ENCODE results near the gene ETDA.
A peak's percentile ranks its signal among the peaks of the same experiment; 100 is the strongest.
"Not testable (repeated sequence)": the region's sequence is repeated elsewhere in the genome, so short reads cannot be mapped to it uniquely, and the experiment has no call there.

The ETDA gene

GRCh38 chrX:135252011-135252518 is at the start of gene ETDA:
TSS of gene ETDA (plus strand) at chrX:135252061. CDS start at chrX:135253277, 1,216 bp downstream.
- DNase-seq (ENCODE audit: low spot score), result not testable (repeated sequence)

- DNase-seq (ENCODE audit: low spot score), result peak; percentile 9
Observed at GRCh38 chrX:135206427-135206826, 45.4 kb upstream of the ETDA start.

GRCh38 chrX:135213200-135213844 is 38.5 kb upstream of the ETDA start:
- DNase-seq (ENCODE audit: low spot score), result peak; percentile 0

DNA sequence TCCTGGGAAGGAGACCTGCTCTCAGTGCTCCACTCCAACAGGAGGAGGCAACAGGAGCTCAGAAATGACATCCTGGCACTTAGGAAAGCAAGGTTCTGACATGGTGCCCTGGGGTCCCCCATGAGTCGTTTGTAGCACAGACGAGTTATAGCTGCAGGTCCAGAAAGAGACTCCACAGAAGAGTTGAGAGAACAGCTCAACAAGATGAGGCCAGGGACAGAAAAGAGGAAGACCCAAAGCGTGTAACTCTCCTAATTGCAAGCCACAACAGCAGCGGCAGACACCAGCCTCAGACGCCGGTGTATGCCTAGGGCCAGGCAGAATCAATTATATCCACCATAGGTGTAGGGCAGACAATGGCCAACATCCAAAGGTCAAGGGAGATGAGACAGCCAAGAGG is 5.9 kb upstream of the ETDA start:
- DNase-seq (ENCODE audit: low spot score), result not testable (repeated sequence)

- DNase-seq (ENCODE audit: low spot score), result not testable (repeated sequence)
Observed at GRCh38 chrX:135256087-135256684, 4.3 kb downstream of the ETDA start.

GRCh38 chrX:135256923-135257322 is 5.1 kb downstream of the ETDA start:
- no peak for DNase-seq (ENCODE audit: low spot score)

GRCh38 chrX:135257469-135257868 is 5.6 kb downstream of the ETDA start:
- DNase-seq (ENCODE audit: low spot score), result no peak

DNA sequence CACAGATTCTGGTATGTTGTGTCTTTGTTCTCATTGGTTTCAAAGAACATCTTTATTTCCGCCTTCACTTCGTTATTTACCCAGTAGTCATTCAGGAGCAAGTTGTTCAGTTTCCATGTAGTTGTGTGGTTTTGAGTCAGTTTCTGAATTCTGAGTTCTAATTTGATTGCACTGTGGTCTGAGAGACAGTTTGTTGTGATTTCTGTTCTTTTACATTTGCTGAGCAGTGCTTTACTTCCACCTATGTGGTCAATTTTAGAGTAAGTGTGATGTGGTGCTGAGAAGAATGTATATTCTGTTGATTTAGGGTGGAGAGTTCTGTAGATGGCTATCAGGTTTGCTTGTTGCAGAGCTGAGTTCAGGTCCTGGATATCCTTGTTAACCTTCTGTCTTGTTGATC is 9.1 kb downstream of the ETDA start:
- not testable (repeated sequence) for DNase-seq (ENCODE audit: low spot score)

DNA sequence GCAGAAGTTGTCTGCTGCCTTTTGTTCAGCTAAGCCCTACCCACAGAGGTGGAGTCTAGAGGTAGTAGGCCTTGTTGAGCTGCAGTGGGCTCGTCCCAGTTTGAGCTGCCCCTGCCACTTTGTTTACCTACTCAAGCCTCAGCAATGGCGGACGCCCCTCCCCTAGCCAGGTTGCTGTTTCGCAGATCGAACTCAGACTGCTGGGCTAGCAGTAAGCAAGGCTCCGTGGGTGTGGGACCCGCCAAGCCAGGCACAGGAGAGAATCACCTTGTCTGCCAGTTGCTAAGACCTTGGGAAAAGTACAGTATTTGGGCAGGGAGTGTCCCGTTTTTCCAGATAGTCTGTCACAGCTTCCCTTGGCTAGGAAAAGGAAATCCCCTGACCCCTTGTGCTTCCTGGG is 11.5 kb downstream of the ETDA start:
- not testable (repeated sequence) for DNase-seq (ENCODE audit: low spot score)

DNA sequence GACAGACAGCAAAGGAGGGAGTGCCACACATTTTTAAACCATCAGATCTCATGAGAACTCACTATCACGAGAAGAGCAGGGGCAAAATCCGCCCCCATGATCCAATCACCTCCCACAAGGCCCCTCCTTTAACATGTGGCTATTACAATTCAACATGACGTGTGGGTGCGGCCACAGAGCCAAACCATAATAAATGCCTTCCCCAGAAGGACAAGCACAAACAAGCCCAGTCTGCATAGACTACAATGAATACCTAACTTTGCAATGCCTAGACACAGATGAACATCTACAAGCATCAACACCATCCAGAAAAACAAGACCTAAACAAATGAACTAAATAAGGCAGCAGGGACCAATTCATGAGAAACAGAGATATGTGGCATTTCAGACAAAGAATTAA is 12.3 kb downstream of the ETDA start:
- DNase-seq (ENCODE audit: low spot score), result no peak

GRCh38 chrX:135273162-135273561 is 21.3 kb downstream of the ETDA start:
- no peak for DNase-seq (ENCODE audit: low spot score)

DNA sequence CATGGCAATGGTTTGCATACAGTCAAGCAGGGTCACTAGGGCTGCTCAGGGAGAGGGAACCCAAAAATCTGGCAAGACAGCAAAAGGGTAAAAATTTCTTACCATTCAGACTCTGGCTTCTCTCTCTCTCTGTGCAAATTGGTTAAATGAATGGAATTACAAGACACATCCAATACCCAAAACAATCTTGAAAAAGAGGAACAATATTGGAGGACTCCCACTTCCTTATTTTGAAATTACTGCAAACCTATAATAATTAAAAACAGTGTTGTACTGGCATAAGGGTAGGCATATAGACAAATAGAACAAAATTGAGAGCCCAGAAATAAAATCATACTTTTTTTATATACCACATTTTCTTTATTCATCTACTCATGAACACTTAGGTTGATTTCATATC is 24.1 kb downstream of the ETDA start:
- DNase-seq (ENCODE audit: low spot score), result no peak

DNA sequence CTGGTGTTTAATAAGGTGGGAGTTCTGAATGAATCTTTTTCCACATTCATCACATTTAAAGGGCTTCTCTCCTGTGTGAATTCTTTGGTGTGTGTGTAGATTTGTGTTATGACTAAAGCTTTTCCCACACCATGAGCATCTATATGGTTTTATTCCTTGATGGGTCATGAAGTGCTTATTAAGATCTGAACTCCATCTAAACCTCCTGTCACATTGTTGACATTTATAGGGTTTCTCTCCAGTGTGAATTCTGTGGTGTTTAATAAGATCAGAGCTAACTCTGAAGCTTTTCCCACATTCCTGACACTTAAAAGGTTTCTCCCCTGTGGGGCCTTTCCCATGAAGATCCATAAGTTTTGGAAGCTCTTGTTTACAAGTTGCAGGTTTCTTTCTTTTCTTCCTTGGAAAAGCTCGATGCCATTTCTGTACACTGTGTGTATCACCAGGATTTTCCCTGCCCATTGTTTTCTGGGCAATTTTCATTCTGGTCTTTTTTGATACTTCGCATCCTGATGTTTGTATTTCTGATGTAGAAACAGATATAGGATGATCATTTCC is 35.5 kb downstream of the ETDA start:
- DNase-seq (ENCODE audit: low spot score), result no peak

DNA sequence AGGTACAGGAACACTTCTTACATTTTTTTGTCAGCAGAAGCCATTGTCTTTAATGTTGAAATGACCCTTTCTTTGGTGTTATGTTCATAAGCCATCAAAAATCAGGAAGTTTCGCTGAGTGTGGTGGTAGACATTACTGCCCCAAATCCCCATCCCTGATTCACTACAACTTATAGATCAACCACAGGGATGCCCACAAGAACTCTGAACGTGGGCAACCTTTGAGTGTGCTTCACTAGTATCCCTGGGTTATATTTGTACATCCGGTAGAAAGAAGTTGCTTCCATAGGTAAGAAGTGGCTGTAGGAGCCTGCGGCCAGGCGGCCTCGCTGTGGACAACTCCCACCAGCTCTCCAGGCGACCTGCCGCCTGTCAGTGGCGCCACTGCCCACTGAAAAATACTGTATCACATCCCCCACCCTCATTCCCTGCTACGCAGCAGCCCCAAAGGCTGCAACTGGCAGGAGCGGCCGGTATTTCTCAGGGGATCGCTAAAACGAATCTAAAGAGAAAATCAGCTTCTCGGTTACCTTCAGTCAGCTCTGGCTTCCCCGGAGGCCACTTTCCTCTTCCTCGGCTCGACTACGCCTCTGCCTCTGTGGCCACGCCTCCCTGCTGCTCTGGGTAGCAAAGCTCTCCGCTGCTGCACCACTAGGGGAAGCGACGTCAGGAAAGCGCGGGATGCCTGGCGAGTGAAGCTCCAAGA is 43.5 kb downstream of the ETDA start:
- peak; percentile 54 for DNase-seq (ENCODE audit: low spot score)

- no peak for DNase-seq (ENCODE audit: low spot score)
Observed at GRCh38 chrX:135295944-135296305, 44.1 kb downstream of the ETDA start.

DNA sequence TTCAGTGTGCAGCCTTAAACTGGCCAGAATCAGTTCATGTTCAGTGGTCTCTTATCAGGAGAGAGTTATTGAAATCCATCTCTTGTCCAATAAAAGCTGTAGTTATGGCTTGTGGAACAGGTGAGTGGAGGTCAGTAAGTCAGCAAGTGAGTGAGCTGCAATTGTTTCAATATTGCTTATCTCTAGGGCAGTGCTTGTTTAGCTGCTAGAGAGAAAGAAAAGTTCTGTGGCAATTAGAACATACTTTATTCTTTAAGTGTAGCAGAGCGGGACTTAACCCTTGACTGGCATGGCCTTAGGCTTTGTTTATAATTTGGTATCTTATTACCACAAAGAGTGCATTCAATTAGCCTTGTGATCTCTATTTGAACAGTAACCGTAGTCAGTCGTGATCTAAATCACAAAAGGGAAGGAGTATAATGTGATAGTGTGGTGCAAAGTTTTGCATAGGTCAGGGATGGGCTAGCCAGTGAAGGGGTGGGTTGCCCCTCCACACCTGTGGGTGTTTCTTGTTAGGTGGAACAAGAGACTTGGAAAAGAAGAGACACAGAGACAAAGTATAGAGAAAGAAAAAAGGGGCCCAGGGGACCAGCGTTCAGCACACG is 50.5 kb downstream of the ETDA start:
- no peak for DNase-seq (ENCODE audit: low spot score)
